Astrocyte (in vitro differentiated cells and primary cell): ENCODE data around the gene ANGEL2. TPM values are rescaled to one million over a fixed set of nuclear protein-coding genes. Genes with fewer than 3 reads are reported as not detected.

Experiments
- DNase-seq: peaks from one replicate; pipeline ENCODE4 v3.0.0-alpha.2; 2010; ENCODE audit warnings: low read depth
- FAIRE-seq: peaks from 2 replicates; lab custom pipeline; 2011; peaks lifted over from hg19 to GRCh38; lab: Jason Lieb, UNC
- H2AFZ ChIP-seq: 2 replicates; pipeline ENCODE4 v1.6.0; 2012; ENCODE audit warnings: low read depth, low read length, inconsistent platforms
- H3K27ac ChIP-seq: 2 replicates; pipeline ENCODE4 v1.5.1; 2011; ENCODE audit warnings: low read depth, low read length, inconsistent platforms
- H3K27me3 ChIP-seq: 2 replicates; pipeline ENCODE4 v1.6.0; 2011; ENCODE audit warnings: low read length, inconsistent platforms; ENCODE audit not compliant: insufficient read depth
- H3K36me3 ChIP-seq: 2 replicates; pipeline ENCODE4 v1.5.1; 2011; ENCODE audit warnings: low read length, inconsistent platforms; ENCODE audit not compliant: insufficient read depth
- H3K4me1 ChIP-seq: 2 replicates; pipeline ENCODE4 v1.5.1; 2011; ENCODE audit warnings: low read length, inconsistent platforms; ENCODE audit not compliant: insufficient read depth
- H3K4me2 ChIP-seq: 2 replicates; pipeline ENCODE4 v1.6.0; 2012; ENCODE audit warnings: low read length, inconsistent platforms
- H3K4me3 ChIP-seq: 2 replicates; pipeline ENCODE4 v1.5.1; 2011; ENCODE audit warnings: low read depth, mild to moderate bottlenecking, low read length, inconsistent platforms; ENCODE audit not compliant: insufficient read depth
- H3K79me2 ChIP-seq: 2 replicates; pipeline ENCODE4 v1.6.0; 2012; ENCODE audit warnings: mild to moderate bottlenecking, low read length, inconsistent platforms; ENCODE audit not compliant: insufficient read depth
- H3K9ac ChIP-seq: 2 replicates; pipeline ENCODE4 v1.6.0; 2012; ENCODE audit warnings: mild to moderate bottlenecking, low read length, inconsistent platforms
- H3K9me3 ChIP-seq: 2 replicates; pipeline ENCODE4 v1.5.1; 2012; ENCODE audit warnings: low read depth, mild to moderate bottlenecking, low read length, inconsistent platforms; ENCODE audit not compliant: insufficient read depth
- H4K20me1 ChIP-seq: 2 replicates; pipeline ENCODE4 v1.6.0; 2012; ENCODE audit warnings: low read length, inconsistent platforms; ENCODE audit not compliant: insufficient read depth
- H3K27ac Mint-ChIP-seq: one replicate; pipeline ENCODE4 v1.8.0; 2021; ENCODE audit warnings: mild to moderate bottlenecking, mixed read lengths; ENCODE audit not compliant: unreplicated experiment
- H3K27me3 Mint-ChIP-seq: one replicate; pipeline ENCODE4 v1.8.0; 2021; ENCODE audit warnings: low read depth, mixed read lengths; ENCODE audit not compliant: unreplicated experiment
- H3K36me3 Mint-ChIP-seq: one replicate; pipeline ENCODE4 v1.8.0; 2021; ENCODE audit warnings: low read depth, mixed read lengths; ENCODE audit not compliant: unreplicated experiment
- H3K4me1 Mint-ChIP-seq: one replicate; pipeline ENCODE4 v1.8.0; 2021; ENCODE audit warnings: low read depth, mixed read lengths; ENCODE audit not compliant: unreplicated experiment
- H3K4me3 Mint-ChIP-seq: one replicate; pipeline ENCODE4 v1.8.0; 2021; ENCODE audit warnings: mild to moderate bottlenecking, moderate library complexity, mixed read lengths; ENCODE audit not compliant: unreplicated experiment
- H3K9me3 Mint-ChIP-seq: one replicate; pipeline ENCODE4 v1.8.0; 2021; ENCODE audit warnings: mild to moderate bottlenecking, mixed read lengths; ENCODE audit not compliant: unreplicated experiment
- EZH2 ChIP-seq: IDR thresholded peaks from 2 replicates; pipeline ENCODE4 v1.6.1; 2012; ENCODE audit warnings: mild to moderate bottlenecking, low read length, inconsistent platforms; ENCODE audit not compliant: insufficient read depth
- total RNA-seq: library from RNA; stranded (reverse); gene quantifications from 2 replicates; pipeline ENCODE4 v1.2.1, GENCODE V29; 2021
- TF ChIP-seq, protein P1 (sequence below): IDR thresholded peaks from 2 replicates; pipeline ENCODE4 v1.5.1; 2011; ENCODE audit warnings: low read depth, mild to moderate bottlenecking, inconsistent platforms, low read length, moderate library complexity; ENCODE audit not compliant: insufficient read depth

Gene ANGEL2
- total RNA-seq, 1 donor from 2014 or later = 21.6 TPM

DNA sequence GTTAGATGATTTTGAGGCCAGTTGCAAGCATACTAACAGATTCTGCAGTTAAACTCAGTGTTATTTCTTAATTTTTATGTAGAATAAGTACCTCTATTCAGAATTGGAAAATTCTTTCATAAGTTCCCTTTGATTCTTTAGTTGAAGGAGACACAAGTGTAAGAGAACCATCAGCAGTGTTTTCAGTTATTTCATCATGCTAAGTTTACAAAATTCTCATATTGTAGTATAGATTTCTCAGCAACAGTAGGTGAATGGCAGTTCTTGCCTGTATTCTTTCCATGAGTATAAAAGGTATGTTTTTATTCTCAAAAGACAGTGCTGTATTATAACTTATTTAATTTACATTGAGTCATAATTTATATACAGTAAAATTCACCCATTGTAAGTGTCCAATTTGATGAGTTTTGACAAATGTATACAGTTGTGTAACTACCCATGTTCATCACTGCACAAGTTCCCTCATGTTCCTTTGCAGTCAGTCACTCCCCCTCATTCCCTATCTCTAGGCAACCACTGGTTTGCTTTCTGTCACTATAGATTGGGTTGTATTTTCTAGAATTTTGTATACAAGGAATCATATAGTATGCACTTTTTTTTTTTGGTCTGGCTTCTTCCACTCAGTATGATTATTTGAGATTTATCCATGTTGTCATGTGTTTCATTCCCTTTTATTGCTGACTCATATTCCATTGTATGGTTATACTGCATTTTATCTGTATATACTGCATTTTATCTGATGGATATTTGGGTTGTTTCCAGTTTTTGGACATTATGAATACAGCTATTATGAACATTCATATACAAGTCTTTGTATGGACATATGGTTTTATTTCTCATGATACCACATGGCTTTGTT is 39.3 kb upstream of the ANGEL2 start:
- H3K79me2 ChIP-seq = peaks cover 85% of the 10 kb centered on the region
- H3K27ac Mint-ChIP-seq = no peak overlapping the region

DNA sequence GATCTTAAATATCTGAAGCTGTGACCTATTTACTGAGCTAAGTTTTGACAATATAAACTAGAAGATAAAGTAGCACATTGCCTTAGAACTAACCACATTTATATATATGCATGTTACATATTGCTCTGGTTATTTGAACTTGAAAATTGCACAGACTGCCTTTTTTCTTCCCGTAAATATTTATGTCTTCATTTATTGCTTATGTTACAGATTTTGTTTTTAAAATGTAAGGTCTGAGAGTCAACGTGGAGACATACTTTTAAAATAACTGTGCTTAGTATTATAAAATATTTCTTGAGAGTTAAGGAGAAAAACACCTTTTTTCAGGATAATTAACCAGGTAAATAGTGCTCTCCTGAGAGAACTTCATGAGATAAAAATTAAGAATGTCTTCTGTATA is 38.5 kb upstream of the ANGEL2 start:
- no peaks in the 10 kb centered on the region for H3K9me3 ChIP-seq
- no peak overlapping the region for H2AFZ ChIP-seq
- no peak overlapping the region for H3K9ac ChIP-seq
- no peak overlapping the region for H3K4me3 ChIP-seq
- Mint-ChIP-seq H3K4me3 (no peak overlapping the region), H3K36me3 (peaks cover under 1% of the 10 kb centered on the region), H3K4me1 (peaks cover 20% of the 10 kb centered on the region), H3K27me3 (no peaks in the 10 kb centered on the region), H3K9me3 (no peaks in the 10 kb centered on the region), H3K27ac (no peak overlapping the region)
- H3K27me3 ChIP-seq = no peaks in the 10 kb centered on the region
- DNase-seq (no peak), FAIRE-seq (no peak)
- H3K4me2 ChIP-seq = no peak overlapping the region
- no peaks in the 10 kb centered on the region for H3K36me3 ChIP-seq
- H3K79me2 ChIP-seq = peaks cover 77% of the 10 kb centered on the region
- H3K27ac ChIP-seq = no peak overlapping the region
- peaks cover 43% of the 10 kb centered on the region for H4K20me1 ChIP-seq
- no peak for TF ChIP-seq EZH2
- no peaks in the 10 kb centered on the region for H3K4me1 ChIP-seq

More for the DNA sequence above, 39.3 kb upstream of the ANGEL2 start:
- Histone ChIP-seq H2AFZ (no peak overlapping the region), H3K4me1 (no peaks in the 10 kb centered on the region), H3K4me2 (no peak overlapping the region), H3K9ac (no peak overlapping the region), H3K27ac (no peak overlapping the region), H3K4me3 (no peak overlapping the region), H3K27me3 (no peaks in the 10 kb centered on the region), H3K9me3 (no peaks in the 10 kb centered on the region), H3K36me3 (no peaks in the 10 kb centered on the region), H4K20me1 (peaks cover 43% of the 10 kb centered on the region)
- FAIRE-seq (no peak), DNase-seq (no peak)
- TF ChIP-seq EZH2 = no peak
- TF ChIP-seq, protein P1, sequence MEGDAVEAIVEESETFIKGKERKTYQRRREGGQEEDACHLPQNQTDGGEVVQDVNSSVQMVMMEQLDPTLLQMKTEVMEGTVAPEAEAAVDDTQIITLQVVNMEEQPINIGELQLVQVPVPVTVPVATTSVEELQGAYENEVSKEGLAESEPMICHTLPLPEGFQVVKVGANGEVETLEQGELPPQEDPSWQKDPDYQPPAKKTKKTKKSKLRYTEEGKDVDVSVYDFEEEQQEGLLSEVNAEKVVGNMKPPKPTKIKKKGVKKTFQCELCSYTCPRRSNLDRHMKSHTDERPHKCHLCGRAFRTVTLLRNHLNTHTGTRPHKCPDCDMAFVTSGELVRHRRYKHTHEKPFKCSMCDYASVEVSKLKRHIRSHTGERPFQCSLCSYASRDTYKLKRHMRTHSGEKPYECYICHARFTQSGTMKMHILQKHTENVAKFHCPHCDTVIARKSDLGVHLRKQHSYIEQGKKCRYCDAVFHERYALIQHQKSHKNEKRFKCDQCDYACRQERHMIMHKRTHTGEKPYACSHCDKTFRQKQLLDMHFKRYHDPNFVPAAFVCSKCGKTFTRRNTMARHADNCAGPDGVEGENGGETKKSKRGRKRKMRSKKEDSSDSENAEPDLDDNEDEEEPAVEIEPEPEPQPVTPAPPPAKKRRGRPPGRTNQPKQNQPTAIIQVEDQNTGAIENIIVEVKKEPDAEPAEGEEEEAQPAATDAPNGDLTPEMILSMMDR = no peak
- H3K4me1 Mint-ChIP-seq = peaks cover 20% of the 10 kb centered on the region
- no peak overlapping the region for H3K4me3 Mint-ChIP-seq
- H3K9me3 Mint-ChIP-seq = no peaks in the 10 kb centered on the region
- no peaks in the 10 kb centered on the region for H3K27me3 Mint-ChIP-seq
- peaks cover 2% of the 10 kb centered on the region for H3K36me3 Mint-ChIP-seq

DNA sequence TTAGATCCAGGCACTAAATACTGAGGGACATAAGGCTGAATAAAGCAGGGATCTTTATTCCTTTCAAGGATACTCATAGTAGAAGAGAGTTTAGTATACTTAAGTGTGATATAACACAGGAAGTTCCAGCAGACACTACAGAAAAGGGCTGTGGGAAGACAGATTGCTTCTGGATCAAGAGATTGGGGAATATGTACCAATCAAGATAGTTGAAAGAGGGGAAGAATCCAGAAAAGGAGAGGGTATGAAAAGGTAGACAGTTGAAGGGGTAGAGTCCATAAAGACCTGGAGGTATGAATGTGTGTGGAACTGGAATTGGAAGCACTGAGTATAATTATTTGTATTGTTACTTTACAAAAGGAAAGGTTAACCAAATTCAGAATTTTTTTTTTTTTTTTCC is 37.8 kb upstream of the ANGEL2 start:
- peaks cover 43% of the 10 kb centered on the region for H4K20me1 ChIP-seq
- H3K79me2 ChIP-seq = peaks cover 70% of the 10 kb centered on the region
- no peak overlapping the region for H3K4me2 ChIP-seq
- H3K9me3 ChIP-seq = no peaks in the 10 kb centered on the region
- no peaks in the 10 kb centered on the region for H3K36me3 Mint-ChIP-seq
- no peaks in the 10 kb centered on the region for H3K36me3 ChIP-seq
- H3K9me3 Mint-ChIP-seq = no peaks in the 10 kb centered on the region
- H3K27ac ChIP-seq = no peak overlapping the region
- no peak overlapping the region for H3K27ac Mint-ChIP-seq
- peak overlapping the region; percentile 71 for H3K4me3 Mint-ChIP-seq
- no peaks in the 10 kb centered on the region for H3K4me1 ChIP-seq
- no peak overlapping the region for H3K4me3 ChIP-seq
- TF ChIP-seq EZH2 = no peak
- TF ChIP-seq, protein P1 = no peak
- H3K27me3 ChIP-seq = no peaks in the 10 kb centered on the region
- DNase-seq = no peak
- H3K9ac ChIP-seq = no peak overlapping the region
- no peaks in the 10 kb centered on the region for H3K27me3 Mint-ChIP-seq
- no peak for FAIRE-seq
- H2AFZ ChIP-seq = no peak overlapping the region
- peaks cover 20% of the 10 kb centered on the region for H3K4me1 Mint-ChIP-seq
